GM18951 (cell line): ENCODE results near the gene TYMS.

Experiments
- POLR2A ChIP-seq: IDR thresholded peaks from 4 replicates; pipeline ENCODE4 v1.6.1; 2011; ENCODE audit warnings: mild to moderate bottlenecking; ENCODE audit not compliant: insufficient read length, insufficient read depth; ENCODE audit errors: extremely low read depth
- in situ Hi-C: fragments of 300-500 bp; cut with MboI; formaldehyde crosslinking; loops from one replicate; pipeline ENCODE4 v1.12.0; 2022; ENCODE audit warnings: low sequenced_read_pairs, mixed read lengths, inconsistent platforms; ENCODE audit not compliant: unreplicated experiment

TYMS gene

DNA sequence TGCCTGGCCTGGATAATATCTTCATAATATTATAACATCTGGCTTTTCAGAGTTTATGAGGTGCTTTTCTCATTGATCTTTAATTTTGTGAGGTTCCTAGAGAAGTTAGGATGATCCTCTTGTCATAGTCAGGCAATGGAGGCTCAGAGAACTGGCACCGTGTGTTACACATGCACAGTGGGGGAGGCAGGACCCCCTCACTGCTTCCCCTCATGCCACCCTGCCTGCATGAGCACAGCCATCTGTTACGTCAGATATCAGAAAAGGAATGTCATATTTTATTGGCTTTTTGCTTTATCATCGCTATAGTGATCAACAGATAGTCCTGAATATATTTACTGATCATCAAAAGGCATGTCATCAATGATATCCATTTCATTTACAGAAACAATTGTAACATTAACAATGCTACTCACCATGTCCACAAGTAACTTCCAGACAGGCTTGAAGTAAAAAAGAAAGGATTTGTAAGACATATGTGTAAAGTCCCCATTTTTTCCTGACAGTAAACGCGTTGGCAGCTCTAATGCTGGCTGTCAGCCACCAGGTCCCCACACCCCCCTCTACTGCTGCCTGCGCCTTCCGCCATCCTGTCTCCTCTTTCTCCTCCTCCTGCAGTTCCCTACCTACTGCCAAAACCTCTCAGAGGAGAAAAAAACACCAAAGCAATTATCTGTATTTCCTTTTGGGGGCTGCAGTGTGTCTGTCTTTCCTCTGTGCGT, 36.2 kb downstream of the TYMS start:
- no peak for TF ChIP-seq POLR2A
- in situ Hi-C loops: no loop called here

DNA sequence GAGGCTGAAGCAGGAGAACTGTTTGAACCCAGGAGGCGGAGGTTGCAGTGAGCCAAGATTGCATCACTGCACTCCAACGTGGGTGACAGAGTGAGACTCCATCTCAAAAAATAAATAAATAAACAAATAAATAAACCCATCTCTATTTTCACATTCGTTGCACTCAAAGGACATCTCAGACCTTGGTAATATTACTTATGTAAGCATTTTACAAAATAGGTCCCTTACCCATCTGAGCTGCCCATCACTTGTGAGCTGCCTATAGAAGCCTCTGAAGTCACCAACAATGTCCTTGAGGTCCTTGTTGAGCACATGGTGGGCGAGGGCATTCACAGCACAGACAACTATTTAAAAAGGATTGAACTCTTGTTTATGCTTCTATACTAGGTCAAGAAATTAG, 39.6 kb downstream of the TYMS start:
- no peak for TF ChIP-seq POLR2A
- in situ Hi-C loops: no loop called here

DNA sequence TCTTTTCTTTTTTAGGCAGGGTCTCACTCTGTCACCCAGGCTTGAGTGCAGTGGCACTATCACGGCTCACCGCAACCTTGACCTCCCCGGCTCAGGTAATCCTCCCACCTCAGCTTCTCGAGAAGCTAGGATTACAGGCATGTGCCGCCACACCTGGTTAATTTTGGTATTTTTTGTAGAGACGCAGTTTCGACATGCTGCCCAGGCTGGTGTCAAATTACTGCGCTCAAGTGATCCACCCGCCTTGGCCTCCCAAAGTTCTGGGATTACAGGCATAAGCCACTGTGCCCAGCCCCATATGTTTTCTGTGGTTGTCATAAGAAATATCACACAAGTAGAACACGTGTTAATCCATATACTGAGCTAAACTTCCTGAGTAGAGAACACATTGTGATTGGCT, 40.3 kb downstream of the TYMS start:
- in situ Hi-C loops: no loop called here
- no peak for TF ChIP-seq POLR2A

DNA sequence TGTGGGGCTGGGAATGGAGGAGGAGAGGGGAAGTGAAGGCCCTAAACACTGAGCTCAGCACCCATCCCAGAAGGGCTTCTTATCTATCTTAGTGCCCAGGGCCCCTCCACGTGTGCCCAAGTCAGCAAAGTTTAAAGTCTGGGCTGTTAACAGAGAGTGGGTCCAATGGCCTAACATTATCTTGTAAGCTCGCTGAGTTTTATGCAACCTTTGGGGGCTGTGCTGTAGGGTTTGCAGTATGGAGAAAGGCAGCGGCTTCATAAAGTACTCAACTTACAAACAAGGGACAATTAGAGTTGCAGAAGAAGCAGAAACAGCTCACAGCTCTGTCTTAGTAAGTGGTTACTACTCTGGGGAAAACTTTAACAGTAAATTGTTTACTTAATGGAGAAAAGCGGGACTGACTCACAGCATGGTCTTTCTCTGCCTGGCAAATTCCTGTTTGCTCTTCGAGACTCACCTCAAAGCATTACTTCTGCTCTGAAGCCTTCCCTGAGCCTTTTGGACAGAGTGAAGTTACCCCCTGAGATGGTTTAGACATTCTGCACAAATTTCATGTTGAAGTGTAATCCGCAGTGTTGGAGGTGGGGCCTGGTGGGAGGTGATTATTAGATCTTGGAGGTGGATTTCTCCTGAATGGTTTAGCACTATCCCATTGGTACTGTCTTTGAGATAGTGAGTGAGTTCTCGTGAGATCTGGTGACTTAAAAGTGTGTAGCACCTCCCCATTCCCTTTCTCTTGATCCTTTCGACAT, 45.9 kb downstream of the TYMS start:
- TF ChIP-seq POLR2A: no peak
- in situ Hi-C loops: no loop called here

DNA sequence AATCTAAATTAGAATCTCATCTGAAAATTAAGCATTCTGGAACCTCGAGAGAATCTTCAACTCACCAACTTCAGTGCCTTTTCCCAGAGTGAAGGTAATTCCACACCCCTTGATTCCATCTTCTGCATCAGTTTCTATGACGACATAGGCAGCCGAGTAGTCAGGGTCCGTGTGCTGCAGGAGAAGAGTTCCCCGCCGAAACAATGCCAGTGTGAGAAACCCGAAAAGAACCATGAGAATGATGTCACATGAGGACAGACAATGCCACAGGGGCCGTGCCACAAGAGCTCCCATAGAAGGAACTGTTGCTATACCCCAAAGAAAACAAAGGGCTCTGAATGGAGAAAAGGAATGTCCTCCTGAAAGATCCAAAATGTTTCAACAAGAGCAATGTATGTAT, 49.0 kb downstream of the TYMS start:
- TF ChIP-seq POLR2A: no peak
- in situ Hi-C loops: no loop called here

DNA sequence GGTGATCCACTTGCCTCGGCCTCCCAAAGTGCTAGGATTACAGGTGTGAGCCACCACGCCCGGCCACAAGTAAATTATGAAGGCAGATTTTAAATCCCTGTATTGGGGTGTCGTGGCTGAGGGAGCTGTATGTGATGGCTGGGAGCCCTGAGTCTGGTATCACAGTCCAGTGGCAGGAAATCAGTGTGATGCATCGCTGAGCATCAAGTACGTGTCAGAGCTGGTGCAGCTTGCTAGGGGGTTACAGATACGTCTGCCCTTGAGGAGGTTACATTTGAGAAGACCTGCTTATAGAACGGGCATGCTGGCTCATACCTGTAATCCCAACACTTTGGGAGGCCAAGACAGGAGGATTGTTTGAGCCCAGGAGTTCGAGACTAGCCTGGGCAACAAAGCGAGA, 50.6 kb downstream of the TYMS start:
- in situ Hi-C loops: no loop called here
- TF ChIP-seq POLR2A: no peak

DNA sequence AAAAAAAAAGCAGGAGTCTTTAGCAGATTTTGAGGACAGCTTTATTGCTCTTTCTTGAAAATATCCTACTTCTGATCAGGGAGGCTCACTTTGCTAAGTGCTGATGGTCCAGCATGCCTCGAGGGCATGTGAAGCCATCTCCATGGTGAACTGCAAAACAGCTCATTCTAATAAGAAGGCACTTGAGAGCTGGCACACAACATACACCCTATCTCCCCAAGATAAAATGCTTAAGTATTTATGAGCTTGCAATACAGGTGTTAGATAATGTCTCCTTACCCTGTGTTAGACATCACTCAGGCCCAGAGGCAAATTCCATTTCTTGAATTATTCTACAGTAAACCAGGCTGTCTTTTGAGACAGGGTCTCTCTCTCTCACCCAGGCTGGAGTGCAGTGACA, 52.3 kb downstream of the TYMS start:
- TF ChIP-seq POLR2A: no peak
- in situ Hi-C loops: no loop called here

DNA sequence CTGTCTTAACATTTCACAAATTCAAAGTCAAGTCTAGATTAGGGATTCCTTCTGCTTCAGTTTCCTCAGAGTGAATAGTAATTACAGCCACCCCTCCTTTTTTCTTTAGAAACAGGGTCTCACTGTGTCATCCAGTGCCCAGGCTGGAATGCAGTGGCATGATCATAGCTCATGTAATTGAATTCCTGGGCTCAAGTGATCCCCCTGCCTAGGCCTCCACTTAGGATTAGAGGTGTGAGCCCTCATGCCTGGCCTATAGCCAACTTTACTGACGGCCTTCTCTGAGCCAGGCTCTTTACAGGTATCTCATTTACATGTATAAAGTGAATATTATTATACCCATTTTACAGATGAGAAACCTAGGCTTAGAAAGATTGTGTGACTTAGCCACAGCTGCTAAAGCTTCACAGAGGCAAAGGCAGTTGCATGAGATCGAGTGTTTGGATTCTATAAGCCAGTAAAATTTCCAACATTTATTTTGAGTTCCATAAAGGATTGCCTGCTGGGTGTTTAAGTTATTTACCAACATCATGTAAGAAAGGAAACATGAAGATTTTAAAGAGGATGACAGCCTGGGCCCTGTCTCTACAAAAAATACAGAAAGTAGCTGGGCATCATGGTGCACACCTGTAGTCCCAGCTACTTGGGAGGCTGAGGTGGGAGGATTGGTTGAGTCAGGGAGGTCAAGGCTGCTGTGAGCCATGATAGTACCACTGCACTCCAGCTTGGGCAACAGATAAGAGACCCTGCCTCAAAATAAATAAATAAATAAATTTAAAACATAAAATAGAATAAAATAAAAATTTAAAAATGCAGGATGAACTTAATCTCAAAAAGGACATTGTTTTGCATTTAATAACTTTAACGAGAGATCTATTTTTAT, 53.2 kb downstream of the TYMS start:
- no peak for TF ChIP-seq POLR2A
- in situ Hi-C loops: no loop called here

DNA sequence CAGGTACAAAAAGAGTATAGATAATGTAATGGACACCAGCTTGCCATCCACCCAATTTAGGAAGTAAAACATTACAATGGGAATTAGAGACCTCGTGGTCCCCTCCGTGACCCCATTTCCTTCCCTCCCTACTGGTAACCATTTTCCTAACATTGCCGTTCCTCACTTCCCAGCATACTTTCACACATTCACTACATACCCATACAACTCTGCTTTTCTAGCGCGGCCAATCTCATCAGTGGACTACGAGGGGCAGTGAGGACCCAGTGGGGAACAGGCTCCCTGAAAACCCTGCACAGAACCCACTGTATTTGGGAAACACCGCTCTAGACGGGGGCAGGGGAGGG, 53.8 kb downstream of the TYMS start:
- TF ChIP-seq POLR2A: no peak
- in situ Hi-C loops: no loop called here

DNA sequence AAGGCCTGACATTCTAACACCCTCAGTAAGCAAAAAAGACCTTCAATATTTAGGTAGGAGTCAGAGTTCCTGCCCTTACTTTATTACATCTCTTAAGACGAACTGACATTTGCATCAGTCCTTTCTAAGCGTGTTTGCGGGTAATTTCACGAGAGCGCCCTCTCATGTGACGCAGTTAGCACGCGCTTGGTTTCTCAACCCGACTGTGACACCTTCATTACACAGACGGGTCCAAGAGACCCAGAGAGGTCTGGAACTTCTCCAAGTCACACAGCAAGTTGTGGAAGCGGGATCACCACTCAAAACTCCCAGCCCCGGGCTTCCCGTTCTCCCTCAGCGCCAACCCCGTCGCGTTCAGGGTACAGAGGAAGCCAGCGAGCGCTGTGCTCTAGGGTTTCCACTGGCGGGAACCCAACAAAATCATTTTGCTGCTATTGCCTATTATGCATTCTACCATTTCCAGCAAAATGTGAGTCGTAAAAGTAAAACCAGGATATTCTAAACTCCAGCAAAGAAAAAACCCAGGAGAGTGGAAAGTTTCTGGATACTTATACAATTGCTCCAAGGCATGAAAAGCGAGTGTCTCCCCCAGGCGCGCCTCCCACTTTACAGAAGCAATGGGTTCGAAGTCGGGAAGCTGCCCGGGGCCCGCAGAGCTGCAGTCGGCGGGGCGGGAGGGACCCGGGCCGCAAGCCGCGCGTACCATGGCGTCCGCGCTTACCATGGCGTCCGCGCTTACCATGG, 54.4 kb downstream of the TYMS start:
- TF ChIP-seq POLR2A: peak; percentile 47
- in situ Hi-C loops: no loop called here

DNA sequence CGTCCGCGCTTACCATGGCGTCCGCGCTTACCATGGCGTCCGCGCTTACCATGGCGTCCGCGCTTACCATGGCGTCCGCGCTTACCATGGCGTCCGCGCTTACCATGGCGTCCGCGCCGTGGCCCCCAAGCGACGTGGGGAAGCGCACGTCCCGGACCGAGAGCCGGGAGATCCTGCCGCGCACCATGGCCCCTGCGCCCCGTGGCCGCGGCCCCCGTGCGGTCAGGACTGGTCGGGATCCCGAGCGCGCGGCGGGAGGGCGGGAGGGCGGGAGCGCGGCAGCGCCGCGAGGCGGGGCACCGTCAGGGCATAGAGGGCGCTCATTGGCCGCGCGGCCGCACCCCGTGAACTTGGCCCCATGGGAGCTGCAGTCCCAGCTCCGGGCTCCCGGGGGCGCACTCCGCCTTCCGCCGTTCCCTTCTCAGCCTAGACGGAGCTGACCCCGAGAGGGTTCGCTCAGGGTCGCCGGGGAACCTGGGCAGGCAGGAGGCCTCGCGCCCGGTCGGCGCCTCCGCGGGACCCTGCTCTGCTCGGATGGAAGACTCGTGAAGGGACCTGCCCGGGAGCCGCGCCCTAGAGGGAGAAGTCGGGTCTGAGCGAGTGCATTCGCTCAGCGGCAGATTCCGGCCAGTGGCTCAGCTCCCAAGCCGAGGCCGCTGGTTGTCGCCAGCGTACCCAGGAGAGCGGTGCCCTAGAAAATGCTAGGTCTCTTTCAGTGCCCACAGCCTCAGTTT, 55.1 kb downstream of the TYMS start, which contains the start of gene ENOSF1:
TSS of gene ENOSF1 (minus strand) at position 230 of the 734 bp plus-strand sequence. CDS start at position 187, 43 bp downstream.
- peak; percentile 60 for TF ChIP-seq POLR2A
- in situ Hi-C loops: no loop called here

DNA sequence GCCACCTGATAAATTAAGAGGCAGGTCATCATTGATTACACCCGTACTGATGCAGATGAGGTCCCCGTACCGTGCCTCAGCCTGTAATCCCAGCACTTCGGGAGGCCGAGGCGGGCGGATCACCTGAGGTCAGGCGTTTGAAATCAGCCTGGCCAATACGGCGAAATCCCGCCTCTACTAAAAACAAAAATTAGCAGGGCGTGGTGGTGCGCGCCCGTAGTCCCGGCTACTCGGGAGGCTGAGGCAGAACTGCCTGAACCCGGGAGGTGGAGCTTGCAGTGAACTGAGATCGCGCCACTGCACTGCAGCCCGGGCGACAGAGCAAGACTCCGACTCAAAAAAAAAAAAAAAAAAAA, 55.7 kb downstream of the TYMS start:
- in situ Hi-C loops: no loop called here

More for the DNA sequence above, 55.7 kb downstream of the TYMS start:
- no peak for TF ChIP-seq POLR2A
